Spleen (tissue), 11 donors: ENCODE measurements around the gene DUSP11. TPM values are rescaled to one million over a fixed set of nuclear protein-coding genes. Genes with fewer than 3 reads are reported as not detected.

Experiments used
- DNase-seq: peaks from one replicate; pipeline ENCODE4 v3.0.0-alpha.2; 2020
- H3K27ac ChIP-seq, 8 donors: fragments of 200-600 bp; sonication (generic) in 7 of 8; 1 replicate in 4 of 8; 2 replicates in 4 of 8; pipeline versions ENCODE4 v1.5.0 to v1.8.0; 2016 to 2021; ENCODE audit warnings: inconsistent platforms in 4 of 8, mild to moderate bottlenecking in 4 of 8, moderate library complexity in 1 of 8
- H3K27me3 ChIP-seq, 7 donors: fragments of 200-600 bp; sonication (generic) in 6 of 7; replicated peaks in 1 of 7; 1 replicate in 4 of 7; 2 replicates in 3 of 7; pipeline versions ENCODE4 v1.5.0 to v1.8.0; 2016 to 2021; ENCODE audit warnings: inconsistent platforms in 3 of 7, mild to moderate bottlenecking in 1 of 7
- H3K36me3 ChIP-seq, 6 donors: fragments of 200-600 bp; sonication (generic) in 5 of 6; 1 replicate in 4 of 6; 2 replicates in 2 of 6; pipeline versions ENCODE4 v1.5.0 to v1.8.0; 2016 to 2021; ENCODE audit warnings: inconsistent platforms in 2 of 6
- H3K4me1 ChIP-seq, 6 donors: fragments of 200-600 bp; sonication (generic) in 5 of 6; 1 replicate in 3 of 6; 2 replicates in 3 of 6; pipeline versions ENCODE4 v1.5.0 to v1.8.0; 2016 to 2021; ENCODE audit warnings: inconsistent platforms in 3 of 6
- H3K4me3 ChIP-seq, 8 donors: fragments of 200-600 bp; sonication (generic) in 7 of 8; 1 replicate in 4 of 8; 2 replicates in 4 of 8; pipeline versions ENCODE4 v1.5.0 to v1.8.0; 2016 to 2021; ENCODE audit warnings: inconsistent platforms in 4 of 8, mild to moderate bottlenecking in 4 of 8, moderate library complexity in 2 of 8
- H3K9me3 ChIP-seq, 8 donors: fragments of 200-600 bp; sonication (generic) in 7 of 8; 1 replicate in 4 of 8; 2 replicates in 4 of 8; pipeline versions ENCODE4 v1.5.0 to v1.8.0; 2016 to 2021; ENCODE audit warnings: inconsistent platforms in 4 of 8
- POLR2A ChIP-seq, 3 donors: fragments of 450-650 bp; IDR thresholded peaks; one replicate each; pipeline ENCODE4 v1.5.1; 2017; ENCODE audit warnings: antibody characterized with exemption in 3 of 3, mild to moderate bottlenecking in 1 of 3
- POLR2AphosphoS5 ChIP-seq, 3 donors: sonication (generic); formaldehyde crosslinking; IDR thresholded peaks; one replicate each; pipeline ENCODE4 v1.5.1; 2017; ENCODE audit warnings: antibody characterized with exemption in 3 of 3
- WGBS, 5 donors: extraction: QIAGEN DNeasy Blood & Tissue Kit in 3 of 5; methylation state at CpG; one replicate each; pipeline versions ENCODE4 v1.1.5 to v1.1.7; 2013 to 2018; 5-methylcytosine and 5-hydroxymethylcytosine counted together
- intact Hi-C: fragments of 100-400 bp; cut with DNase I; formaldehyde crosslinking; loops from one replicate; pipeline ENCODE4 v1.15.0; 2023; ENCODE audit warnings: low total_unique reads
- polyA plus RNA-seq, 3 donors: library from polyadenylated mRNA; stranded (reverse); fragments of 200-250 nt; gene quantifications; one replicate each; pipeline ENCODE4 v1.2.1, GENCODE V29; 2013
- total RNA-seq, 7 donors: library from RNA; depleted of rRNA in 3 of 7; stranded (reverse); fragments of >200 nt in 3 of 7; fragmentation: NEBNext Ultra II Directional in 4 of 7; extraction: Animal tissue kit (Norgen Biotek cat#: 25700) in 4 of 7; gene quantifications; one replicate each; pipeline versions ENCODE4 v1.1.0 to v1.2.1, GENCODE V29; 2016 to 2021
- TF ChIP-seq, protein P1 (sequence below), 11 experiments: fragments of 200-600 bp in 7 of 11; fragments of 450-650 bp in 4 of 11; sonication (generic) in 4 of 11; IDR thresholded peaks in 8 of 11; conservative IDR thresholded peaks in 3 of 11; 1 replicate in 7 of 11; 2 replicates in 4 of 11; pipeline versions ENCODE4 v1.4.0 to v1.8.0; 2016 to 2021; ENCODE audit warnings: antibody characterized with exemption in 11 of 11, inconsistent platforms in 4 of 11, mild to moderate bottlenecking in 1 of 11
- donor health status: healthy with polysubstance abuse.
- donor health status: DM: no; HTN: no; CAD: no; lungs with moderate emphysema.
- donor health status: DM: no; HTN: no; CAD: no.
- donor health status: Bipolar disorder and iron deficiency.
- donor health status: healthy.
- donor health status: DM: no; HTN: no; CAD: no.
- donor health status: DM: yes; HTN: yes; CAD: no.

The DUSP11 gene
- total and polyA plus RNA-seq, 10 donors, result 17.2 to 49.3 (median 26.4) TPM

DNA sequence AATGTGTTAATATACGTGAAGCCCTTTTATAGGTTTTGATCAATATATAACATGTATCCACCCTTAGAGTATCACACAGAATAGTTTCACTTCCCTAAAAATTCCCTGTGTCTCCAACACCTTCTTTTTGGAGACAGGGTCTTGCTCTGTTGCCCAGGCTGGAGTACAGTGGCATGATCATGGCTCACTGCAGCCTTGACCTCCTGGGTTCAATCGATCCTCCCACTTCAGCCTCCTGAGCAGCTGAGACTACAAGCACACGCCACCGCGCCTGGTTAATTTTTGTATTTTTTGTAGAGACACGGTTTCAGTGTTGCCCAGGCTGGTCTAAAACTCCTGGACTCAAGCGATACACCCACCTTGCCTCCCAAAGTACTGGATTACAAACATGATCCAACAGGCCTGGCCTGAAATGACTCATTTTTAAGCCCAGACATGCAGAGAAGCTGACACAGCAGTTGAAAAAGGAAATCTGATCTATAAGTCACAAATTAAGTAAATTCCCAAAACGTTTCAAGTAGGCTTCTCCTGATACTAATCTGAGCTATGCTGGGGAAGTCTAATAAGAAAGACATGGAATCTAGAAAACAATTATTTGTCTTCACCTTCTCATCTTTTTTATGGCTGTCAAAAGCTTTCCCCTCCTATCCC, 2.9 kb downstream of the DUSP11 start:
- DNase-seq, result no peak
- H3K4me3 ChIP-seq, result no peak overlapping the region
- H3K9me3 ChIP-seq, result no peaks in the 10 kb centered on the region
- H3K36me3 ChIP-seq, result peaks cover 0 to 62% (median 46%) of the 10 kb centered on the region in 6 donors
- no peak overlapping the region for H3K27ac ChIP-seq
- peaks cover 9 to 57% (median 32%) of the 10 kb centered on the region in 6 donors for H3K4me1 ChIP-seq
- peaks cover 0 to 5% (median 0%) of the 10 kb centered on the region in 7 donors for H3K27me3 ChIP-seq
- intact Hi-C loops, result no loop called here
- 85 to 95% (median 89%) methylated on average over 8 of the region's 8 CpGs for WGBS, 5 donors
- no peak for TF ChIP-seq POLR2AphosphoS5 (IDR thresholded peaks at IDR 0.05)
- TF ChIP-seq POLR2A (IDR thresholded peaks at IDR 0.05), result no peak
- TF ChIP-seq, protein P1, sequence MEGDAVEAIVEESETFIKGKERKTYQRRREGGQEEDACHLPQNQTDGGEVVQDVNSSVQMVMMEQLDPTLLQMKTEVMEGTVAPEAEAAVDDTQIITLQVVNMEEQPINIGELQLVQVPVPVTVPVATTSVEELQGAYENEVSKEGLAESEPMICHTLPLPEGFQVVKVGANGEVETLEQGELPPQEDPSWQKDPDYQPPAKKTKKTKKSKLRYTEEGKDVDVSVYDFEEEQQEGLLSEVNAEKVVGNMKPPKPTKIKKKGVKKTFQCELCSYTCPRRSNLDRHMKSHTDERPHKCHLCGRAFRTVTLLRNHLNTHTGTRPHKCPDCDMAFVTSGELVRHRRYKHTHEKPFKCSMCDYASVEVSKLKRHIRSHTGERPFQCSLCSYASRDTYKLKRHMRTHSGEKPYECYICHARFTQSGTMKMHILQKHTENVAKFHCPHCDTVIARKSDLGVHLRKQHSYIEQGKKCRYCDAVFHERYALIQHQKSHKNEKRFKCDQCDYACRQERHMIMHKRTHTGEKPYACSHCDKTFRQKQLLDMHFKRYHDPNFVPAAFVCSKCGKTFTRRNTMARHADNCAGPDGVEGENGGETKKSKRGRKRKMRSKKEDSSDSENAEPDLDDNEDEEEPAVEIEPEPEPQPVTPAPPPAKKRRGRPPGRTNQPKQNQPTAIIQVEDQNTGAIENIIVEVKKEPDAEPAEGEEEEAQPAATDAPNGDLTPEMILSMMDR (IDR thresholded peaks at IDR 0.05 in 8 of 11, conservative IDR thresholded peaks at IDR 0.05 in 3 of 11), result no peak

DNA sequence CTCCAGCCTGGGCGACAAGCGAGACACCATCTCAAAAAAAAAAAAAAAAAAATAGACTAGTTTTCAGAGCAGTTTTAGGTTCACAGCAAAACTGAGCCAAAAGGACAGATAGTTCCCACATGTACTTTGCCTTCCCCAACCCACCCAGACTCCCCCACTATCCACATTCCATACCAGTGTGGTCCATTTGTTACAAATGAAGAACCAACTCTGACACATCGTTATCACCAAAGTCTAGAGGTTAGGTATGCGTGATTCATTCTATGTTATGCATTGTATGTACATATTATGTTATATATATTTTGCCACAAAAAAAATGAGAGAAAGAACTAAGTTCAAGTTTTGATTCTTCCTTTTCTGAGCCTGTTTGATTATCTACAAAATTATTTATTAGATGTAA, 3.5 kb downstream of the DUSP11 start:
- DNase-seq, result no peak
- Histone ChIP-seq H3K4me3 (no peak overlapping the region), H3K27ac (no peak overlapping the region), H3K9me3 (no peaks in the 10 kb centered on the region), H3K27me3 (no peaks in the 10 kb centered on the region), H3K4me1 (peaks cover 9 to 57% (median 32%) of the 10 kb centered on the region in 6 donors), H3K36me3 (peaks cover 0 to 68% (median 51%) of the 10 kb centered on the region in 6 donors)
- intact Hi-C loops, result no loop called here
- TF ChIP-seq POLR2AphosphoS5 (IDR thresholded peaks at IDR 0.05), result no peak
- no peak for TF ChIP-seq POLR2A (IDR thresholded peaks at IDR 0.05)
- TF ChIP-seq, protein P1 (IDR thresholded peaks at IDR 0.05 in 8 of 11, conservative IDR thresholded peaks at IDR 0.05 in 3 of 11), result no peak
- WGBS, 5 donors, result 91 to 99% (median 95%) methylated on average over 4 of the region's 4 CpGs

DNA sequence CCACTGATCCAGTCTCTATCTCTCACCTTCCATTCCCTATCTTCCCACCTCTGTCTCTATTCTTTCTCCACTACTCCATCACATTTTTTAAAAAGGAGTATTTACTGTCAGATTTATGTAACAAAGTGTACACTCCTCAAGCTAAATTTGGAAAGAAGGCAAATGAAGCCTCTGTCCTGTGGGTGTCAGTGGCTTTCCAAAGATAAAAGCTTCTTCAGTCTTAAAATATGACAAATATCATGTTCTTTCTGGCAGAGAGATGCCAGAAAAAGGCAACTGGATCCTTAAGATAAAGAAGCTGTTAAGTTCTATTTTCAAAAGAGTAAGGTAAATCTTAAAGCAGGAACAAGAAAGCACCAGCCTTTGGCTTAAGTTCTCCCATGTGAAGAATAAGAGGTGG, 7.1 kb downstream of the DUSP11 start:
- Histone ChIP-seq H3K27ac (no peak overlapping the region), H3K27me3 (no peaks in the 10 kb centered on the region), H3K4me3 (no peak overlapping the region), H3K4me1 (peaks cover 0 to 33% (median 11%) of the 10 kb centered on the region in 6 donors), H3K36me3 (peaks cover 0 to 100% (median 83%) of the 10 kb centered on the region in 6 donors), H3K9me3 (no peaks in the 10 kb centered on the region)
- intact Hi-C loops, result no loop called here
- TF ChIP-seq, protein P1 (IDR thresholded peaks at IDR 0.05 in 8 of 11, conservative IDR thresholded peaks at IDR 0.05 in 3 of 11), result no peak
- TF ChIP-seq POLR2A (IDR thresholded peaks at IDR 0.05) (no peak), POLR2AphosphoS5 (IDR thresholded peaks at IDR 0.05) (no peak)
- no peak for DNase-seq

DNA sequence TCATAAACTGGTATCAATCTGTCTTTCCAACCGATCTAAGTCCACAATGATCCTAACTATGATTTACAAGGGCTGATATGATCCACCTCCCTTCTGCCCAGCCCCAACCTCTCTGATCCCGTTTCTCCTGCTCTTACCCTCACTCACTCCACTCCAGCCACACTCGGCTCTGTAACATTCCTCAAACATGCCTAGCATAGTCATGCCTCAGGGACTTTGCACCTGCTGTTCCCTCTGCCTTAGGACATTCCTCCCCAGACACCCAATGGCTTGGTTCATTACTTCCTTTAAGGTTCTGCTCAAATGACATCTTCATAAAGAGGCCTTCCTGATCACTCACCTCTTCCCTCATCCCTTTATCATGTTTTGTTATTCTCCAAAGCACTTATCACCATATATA, 9.2 kb downstream of the DUSP11 start:
- DNase-seq, result no peak

More for the DNA sequence above, 9.2 kb downstream of the DUSP11 start:
- no peak overlapping the region for H3K27ac ChIP-seq
- intact Hi-C loops, result no loop called here
- WGBS, 5 donors, result 93 to 97% (median 95%) methylated on average over 3 of the region's 3 CpGs
- no peaks in the 10 kb centered on the region for H3K27me3 ChIP-seq
- H3K4me3 ChIP-seq, result no peak overlapping the region
- peaks cover 2 to 100% (median 85%) of the 10 kb centered on the region in 6 donors for H3K36me3 ChIP-seq
- no peaks in the 10 kb centered on the region for H3K9me3 ChIP-seq
- TF ChIP-seq POLR2AphosphoS5 (IDR thresholded peaks at IDR 0.05) (no peak), POLR2A (IDR thresholded peaks at IDR 0.05) (no peak)
- TF ChIP-seq, protein P1 (IDR thresholded peaks at IDR 0.05 in 8 of 11, conservative IDR thresholded peaks at IDR 0.05 in 3 of 11), result no peak
- peaks cover 0 to 17% (median 0%) of the 10 kb centered on the region in 6 donors for H3K4me1 ChIP-seq
